Activated T-helper 2 cell treated with anti-CD3 and anti-CD28 coated beads, Interferon-gamma antibody, Interleukin-2, Interleukin-4, amounts not matched to agents 10 μg/mL and 5 μg/mL and 100 μg/mL, durations not matched to agents 14 hours and 24 hours and 36 hours (primary cell): ENCODE data around the gene SMC3. TPM values are rescaled to one million over a fixed set of nuclear protein-coding genes. Genes with fewer than 3 reads are reported as not detected.
"Not testable (repeated sequence)": the region's sequence is repeated elsewhere in the genome, so short reads cannot be mapped to it uniquely, and the experiment has no call there.

Experiments used
- DNase-seq: peaks from one replicate; pipeline ENCODE4 v3.0.0; 2021; ENCODE audit warnings: low spot score
- H3K27ac Mint-ChIP-seq: one replicate; pipeline ENCODE4 v1.8.0; 2021; ENCODE audit warnings: mixed read lengths
- H3K27me3 Mint-ChIP-seq: one replicate; pipeline ENCODE4 v1.8.0; 2021; ENCODE audit warnings: low read depth, mixed read lengths
- H3K36me3 Mint-ChIP-seq: one replicate; pipeline ENCODE4 v1.8.0; 2021; ENCODE audit warnings: low read depth, mixed read lengths
- H3K4me1 Mint-ChIP-seq: one replicate; pipeline ENCODE4 v1.8.0; 2021; ENCODE audit warnings: low read depth, mixed read lengths
- H3K4me3 Mint-ChIP-seq: one replicate; pipeline ENCODE4 v1.8.0; 2021; ENCODE audit warnings: low read depth, mild to moderate bottlenecking, moderate library complexity, mixed read lengths
- H3K9me3 Mint-ChIP-seq: one replicate; pipeline ENCODE4 v1.8.0; 2021; ENCODE audit warnings: mixed read lengths
- intact Hi-C: fragments of 100-400 bp; cut with micrococcal nuclease; formaldehyde crosslinking; loops from one replicate; pipeline ENCODE4 v1.15.1; 2023
- total RNA-seq: library from RNA; stranded (reverse); gene quantifications from 2 replicates; pipeline ENCODE4 v1.2.3, GENCODE V29; 2022

SMC3 gene
- 78.4 and 78.8 TPM in 2 replicates for total RNA-seq

- peaks cover 9% of the 10 kb centered on the region for H3K27me3 Mint-ChIP-seq
- intact Hi-C loops, result loop anchor here (1.0 to 10.0 kb wide), 7 partner anchors 31 to 643 kb away; partner anchors contain the start of gene XPNPEP1
- H3K9me3 Mint-ChIP-seq, result no peaks in the 10 kb centered on the region
Observed at GRCh38 chr10:110567201-110568054, at the start of gene SMC3. SMC3 (plus strand) TSS chr10:110567695; CDS start chr10:110567817, 122 bp downstream.

GRCh38 chr10:110522365-110522988, 45.0 kb upstream of the SMC3 start:
- H3K27ac Mint-ChIP-seq, result peak overlapping the region; percentile 66
- H3K36me3 Mint-ChIP-seq, result peaks cover 55% of the 10 kb centered on the region
- DNase-seq, result no peak
- H3K27me3 Mint-ChIP-seq, result no peaks in the 10 kb centered on the region
- H3K4me1 Mint-ChIP-seq, result peaks cover 47% of the 10 kb centered on the region
- no peaks in the 10 kb centered on the region for H3K9me3 Mint-ChIP-seq
- H3K4me3 Mint-ChIP-seq, result no peak overlapping the region
- intact Hi-C loops, result no loop called here

More at GRCh38 chr10:110567201-110568054, at the start of gene SMC3:
- H3K27ac Mint-ChIP-seq, result peak within 1 kb of the TSS; percentile 98
- peak within 1 kb of the TSS; percentile 90 for H3K4me3 Mint-ChIP-seq
- peak; percentile 90 for DNase-seq
- peaks cover 51% of the 10 kb centered on the region for H3K4me1 Mint-ChIP-seq
- peaks cover 24% of the 10 kb centered on the region for H3K36me3 Mint-ChIP-seq

- H3K27me3 Mint-ChIP-seq, result no peaks in the 10 kb centered on the region
- peaks cover 47% of the 10 kb centered on the region for H3K36me3 Mint-ChIP-seq
- no peaks in the 10 kb centered on the region for H3K9me3 Mint-ChIP-seq
- no peak overlapping the region for H3K27ac Mint-ChIP-seq
- H3K4me3 Mint-ChIP-seq, result no peak overlapping the region
- no peak for DNase-seq
- intact Hi-C loops, result no loop called here
- peaks cover 58% of the 10 kb centered on the region for H3K4me1 Mint-ChIP-seq
Observed at GRCh38 chr10:110523736-110524135, 43.8 kb upstream of the SMC3 start.

- Mint-ChIP-seq H3K4me3 (no peak overlapping the region), H3K9me3 (no peaks in the 10 kb centered on the region), H3K27me3 (no peaks in the 10 kb centered on the region), H3K36me3 (peaks cover 41% of the 10 kb centered on the region), H3K4me1 (peaks cover 63% of the 10 kb centered on the region), H3K27ac (peak overlapping the region; percentile 13)
- intact Hi-C loops, result no loop called here
- DNase-seq, result no peak
Observed at GRCh38 chr10:110524179-110524858, 43.2 kb upstream of the SMC3 start.

- Mint-ChIP-seq H3K4me1 (peaks cover 66% of the 10 kb centered on the region), H3K9me3 (no peaks in the 10 kb centered on the region), H3K27ac (no peak overlapping the region), H3K4me3 (no peak overlapping the region), H3K36me3 (peaks cover 37% of the 10 kb centered on the region), H3K27me3 (no peaks in the 10 kb centered on the region)
- no peak for DNase-seq
- intact Hi-C loops, result no loop called here
Observed at GRCh38 chr10:110524859-110525232, 42.6 kb upstream of the SMC3 start.

- Mint-ChIP-seq H3K36me3 (peaks cover 33% of the 10 kb centered on the region), H3K4me1 (peaks cover 68% of the 10 kb centered on the region), H3K4me3 (no peak overlapping the region), H3K27me3 (no peaks in the 10 kb centered on the region), H3K9me3 (no peaks in the 10 kb centered on the region), H3K27ac (peak overlapping the region; percentile 28)
- intact Hi-C loops, result no loop called here
- no peak for DNase-seq
Observed at GRCh38 chr10:110525349-110526260, 41.9 kb upstream of the SMC3 start.

GRCh38 chr10:110527731-110528171, 39.7 kb upstream of the SMC3 start:
- Mint-ChIP-seq H3K4me3 (peak overlapping the region; percentile 1), H3K27ac (peak overlapping the region; percentile 73), H3K9me3 (no peaks in the 10 kb centered on the region), H3K36me3 (peaks cover 24% of the 10 kb centered on the region), H3K27me3 (no peaks in the 10 kb centered on the region), H3K4me1 (peaks cover 65% of the 10 kb centered on the region)
- DNase-seq, result no peak
- intact Hi-C loops, result loop anchor here (2.0 kb wide), 2 partner anchors 15 to 101 kb away; no protein-coding TSS in a partner anchor

GRCh38 chr10:110528224-110528996, 39.1 kb upstream of the SMC3 start:
- H3K4me3 Mint-ChIP-seq, result peak overlapping the region; percentile 1
- DNase-seq, result no peak
- no peaks in the 10 kb centered on the region for H3K27me3 Mint-ChIP-seq
- intact Hi-C loops, result loop anchor here (2.0 kb wide), 2 partner anchors 16 to 102 kb away; no protein-coding TSS in a partner anchor
- H3K36me3 Mint-ChIP-seq, result peaks cover 22% of the 10 kb centered on the region
- H3K9me3 Mint-ChIP-seq, result no peaks in the 10 kb centered on the region
- peaks cover 66% of the 10 kb centered on the region for H3K4me1 Mint-ChIP-seq
- peak overlapping the region; percentile 73 for H3K27ac Mint-ChIP-seq

- intact Hi-C loops, result loop anchor here (1.0 to 2.0 kb wide), 3 partner anchors 16 to 102 kb away; no protein-coding TSS in a partner anchor
- not testable (repeated sequence) for H3K9me3 Mint-ChIP-seq, H3K27me3 Mint-ChIP-seq, DNase-seq, H3K4me3 Mint-ChIP-seq
- peaks cover 16% of the 10 kb centered on the region for H3K36me3 Mint-ChIP-seq
- peaks cover 62% of the 10 kb centered on the region for H3K4me1 Mint-ChIP-seq
- H3K27ac Mint-ChIP-seq, result peak overlapping the region; percentile 72
Observed at GRCh38 chr10:110528997-110529524, 38.4 kb upstream of the SMC3 start.

GRCh38 chr10:110529596-110530011, 37.9 kb upstream of the SMC3 start:
- Mint-ChIP-seq H3K27ac (peak overlapping the region; percentile 58), H3K4me3 (peak overlapping the region; percentile 13), H3K4me1 (peaks cover 62% of the 10 kb centered on the region), H3K36me3 (peaks cover 12% of the 10 kb centered on the region), H3K9me3 (no peaks in the 10 kb centered on the region), H3K27me3 (no peaks in the 10 kb centered on the region)
- intact Hi-C loops, result loop anchor here (1.0 to 2.0 kb wide), 3 partner anchors 17 to 103 kb away; no protein-coding TSS in a partner anchor
- no peak for DNase-seq
